Measurements from ENCODE around the gene TTI1. TPM values are rescaled to one million over a fixed set of nuclear protein-coding genes. Genes with fewer than 3 reads are reported as not detected.

The TTI1 gene
- total RNA-seq, 4 donors from 2014 or later, result 14.8 to 25.4 (median 20.3) TPM

GRCh38 chr20:38001173-38001875, 31.9 kb downstream of the TTI1 start:
- in situ Hi-C loops (cut with MboI; ENCODE audit: low sequenced_read_pairs in 4 of 4), result no loop called here
- intact Hi-C loops (cut with DNase I; ENCODE audit: low total_unique reads), result no loop called here
- Histone ChIP-seq H3K27me3 (no peaks in the 10 kb centered on the region), H3K4me1 (peaks cover 7 to 10% of the 10 kb centered on the region in 2 donors), H3K27ac (no peak overlapping the region), H3K9me3 (no peaks in the 10 kb centered on the region), H3K36me3 (peaks cover 6 to 67% of the 10 kb centered on the region in 2 donors), H3K4me3 (no peak overlapping the region)
- no peak for DNase-seq
- ATAC-seq, result peak in 1 of 2 donors; percentile 19
- no peak for TF ChIP-seq POLR2A (IDR thresholded peaks at IDR 0.05)
- TF ChIP-seq, protein P1, sequence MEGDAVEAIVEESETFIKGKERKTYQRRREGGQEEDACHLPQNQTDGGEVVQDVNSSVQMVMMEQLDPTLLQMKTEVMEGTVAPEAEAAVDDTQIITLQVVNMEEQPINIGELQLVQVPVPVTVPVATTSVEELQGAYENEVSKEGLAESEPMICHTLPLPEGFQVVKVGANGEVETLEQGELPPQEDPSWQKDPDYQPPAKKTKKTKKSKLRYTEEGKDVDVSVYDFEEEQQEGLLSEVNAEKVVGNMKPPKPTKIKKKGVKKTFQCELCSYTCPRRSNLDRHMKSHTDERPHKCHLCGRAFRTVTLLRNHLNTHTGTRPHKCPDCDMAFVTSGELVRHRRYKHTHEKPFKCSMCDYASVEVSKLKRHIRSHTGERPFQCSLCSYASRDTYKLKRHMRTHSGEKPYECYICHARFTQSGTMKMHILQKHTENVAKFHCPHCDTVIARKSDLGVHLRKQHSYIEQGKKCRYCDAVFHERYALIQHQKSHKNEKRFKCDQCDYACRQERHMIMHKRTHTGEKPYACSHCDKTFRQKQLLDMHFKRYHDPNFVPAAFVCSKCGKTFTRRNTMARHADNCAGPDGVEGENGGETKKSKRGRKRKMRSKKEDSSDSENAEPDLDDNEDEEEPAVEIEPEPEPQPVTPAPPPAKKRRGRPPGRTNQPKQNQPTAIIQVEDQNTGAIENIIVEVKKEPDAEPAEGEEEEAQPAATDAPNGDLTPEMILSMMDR (IDR thresholded peaks at IDR 0.05 in 4 of 5, conservative IDR thresholded peaks at IDR 0.05 in 1 of 5), result no peak

- intact Hi-C loops (cut with DNase I; ENCODE audit: low total_unique reads), result no loop called here
Observed at GRCh38 chr20:38000293-38000692, 33.0 kb downstream of the TTI1 start.

DNA sequence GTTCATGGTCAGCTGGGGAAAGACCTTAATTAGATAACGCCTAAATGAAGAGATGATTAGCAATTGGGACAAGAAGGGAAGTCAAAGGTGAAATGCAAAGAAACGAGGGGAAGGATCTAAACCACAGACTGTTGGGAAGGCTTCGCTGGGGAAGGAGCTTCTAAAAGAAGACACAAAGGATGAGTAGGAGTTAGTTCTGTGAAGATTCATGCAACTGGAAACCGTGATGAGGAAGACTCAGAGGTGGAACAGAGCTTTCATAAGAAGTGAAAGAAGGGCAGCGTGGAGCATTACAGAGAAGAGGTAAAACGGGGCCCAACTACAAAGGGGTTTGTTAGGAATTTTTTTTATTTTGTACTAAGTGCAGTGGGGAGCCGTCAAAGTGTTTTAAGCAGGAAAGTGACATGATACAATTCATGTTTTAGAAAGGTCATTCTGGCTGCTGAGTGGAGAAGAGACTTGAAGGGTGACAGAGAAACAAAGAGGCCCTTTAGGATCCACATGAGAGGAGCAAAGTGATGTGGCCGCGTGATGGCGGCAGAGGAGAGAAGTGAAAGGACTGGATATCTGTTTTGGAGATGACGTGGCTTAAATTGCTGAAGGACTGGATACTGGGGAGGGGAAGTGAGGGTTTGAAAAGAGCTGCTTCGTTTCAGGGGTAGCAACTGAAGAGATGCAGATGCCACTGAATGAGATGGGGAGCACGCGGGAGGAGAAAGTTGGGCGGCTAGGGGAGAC, 33.6 kb downstream of the TTI1 start:
- H3K36me3 ChIP-seq, result peaks cover 6 to 75% of the 10 kb centered on the region in 2 donors
- intact Hi-C loops (cut with DNase I; ENCODE audit: low total_unique reads), result no loop called here
- DNase-seq, result no peak
- no peak overlapping the region for H3K4me3 ChIP-seq
- peaks cover 24 to 25% of the 10 kb centered on the region in 2 donors for H3K4me1 ChIP-seq
- TF ChIP-seq, protein P1 (IDR thresholded peaks at IDR 0.05 in 4 of 5, conservative IDR thresholded peaks at IDR 0.05 in 1 of 5), result no peak
- TF ChIP-seq POLR2A (IDR thresholded peaks at IDR 0.05), result no peak
- no peak for ATAC-seq
- H3K27me3 ChIP-seq, result no peaks in the 10 kb centered on the region
- H3K9me3 ChIP-seq, result no peaks in the 10 kb centered on the region
- in situ Hi-C loops (cut with MboI; ENCODE audit: low sequenced_read_pairs in 4 of 4), result loop anchor here in 3 of 4 donors (10.0 to 25.0 kb wide), 4 partner anchors 212 to 812 kb away; partner anchors contain the start of genes MROH8 (in 1 of the 3) and RPN2 (in 1 of the 3)
- no peak overlapping the region for H3K27ac ChIP-seq

More at GRCh38 chr20:38000293-38000692, 33.0 kb downstream of the TTI1 start:
- Histone ChIP-seq H3K4me1 (peaks cover 18 to 19% of the 10 kb centered on the region in 2 donors), H3K27me3 (no peaks in the 10 kb centered on the region), H3K27ac (no peak overlapping the region), H3K9me3 (no peaks in the 10 kb centered on the region), H3K36me3 (peaks cover 6 to 77% of the 10 kb centered on the region in 2 donors), H3K4me3 (no peak overlapping the region)
- TF ChIP-seq, protein P1 (IDR thresholded peaks at IDR 0.05 in 4 of 5, conservative IDR thresholded peaks at IDR 0.05 in 1 of 5), result no peak
- TF ChIP-seq POLR2A (IDR thresholded peaks at IDR 0.05), result no peak
- DNase-seq (no peak), ATAC-seq (no peak)
- in situ Hi-C loops (cut with MboI; ENCODE audit: low sequenced_read_pairs in 4 of 4), result no loop called here

DNA sequence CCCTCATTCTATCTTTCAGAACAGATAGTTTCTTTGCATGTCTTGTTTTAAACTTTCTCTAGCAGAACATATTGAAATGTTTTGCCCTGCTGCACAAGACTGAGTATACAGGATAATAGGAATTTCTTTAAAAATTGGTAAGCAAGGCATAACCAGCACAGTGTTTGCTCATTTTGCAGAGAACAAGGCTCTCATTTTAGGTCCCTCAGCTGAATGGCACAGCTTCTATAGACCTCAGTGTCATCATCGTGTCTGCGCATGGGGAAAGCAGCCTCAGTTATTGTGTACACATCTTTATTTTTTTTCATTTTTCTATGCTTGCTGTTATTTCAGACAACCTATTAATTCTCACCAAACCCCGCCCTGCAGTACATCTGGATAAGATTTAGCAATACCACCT, 35.7 kb downstream of the TTI1 start:
- no peak for DNase-seq
- intact Hi-C loops (cut with DNase I; ENCODE audit: low total_unique reads), result no loop called here
- Histone ChIP-seq H3K4me1 (peaks cover 40 to 41% of the 10 kb centered on the region in 2 donors), H3K9me3 (no peaks in the 10 kb centered on the region), H3K27me3 (no peaks in the 10 kb centered on the region), H3K36me3 (peaks cover 6 to 68% of the 10 kb centered on the region in 2 donors), H3K4me3 (no peak overlapping the region), H3K27ac (peak overlapping the region in 3 of 4 donors; percentile 87 to 93 (median 93))
- ATAC-seq, result no peak
- TF ChIP-seq, protein P1 (IDR thresholded peaks at IDR 0.05 in 4 of 5, conservative IDR thresholded peaks at IDR 0.05 in 1 of 5), result no peak
- no peak for TF ChIP-seq POLR2A (IDR thresholded peaks at IDR 0.05)
- in situ Hi-C loops (cut with MboI; ENCODE audit: low sequenced_read_pairs in 4 of 4), result loop anchor here in 3 of 4 donors (10.0 to 25.0 kb wide), 4 partner anchors 210 to 810 kb away; partner anchors contain the start of genes MROH8 (in 1 of the 3) and RPN2 (in 1 of the 3)
